ENCODE results near the gene KLF16.

The KLF16 gene

DNA sequence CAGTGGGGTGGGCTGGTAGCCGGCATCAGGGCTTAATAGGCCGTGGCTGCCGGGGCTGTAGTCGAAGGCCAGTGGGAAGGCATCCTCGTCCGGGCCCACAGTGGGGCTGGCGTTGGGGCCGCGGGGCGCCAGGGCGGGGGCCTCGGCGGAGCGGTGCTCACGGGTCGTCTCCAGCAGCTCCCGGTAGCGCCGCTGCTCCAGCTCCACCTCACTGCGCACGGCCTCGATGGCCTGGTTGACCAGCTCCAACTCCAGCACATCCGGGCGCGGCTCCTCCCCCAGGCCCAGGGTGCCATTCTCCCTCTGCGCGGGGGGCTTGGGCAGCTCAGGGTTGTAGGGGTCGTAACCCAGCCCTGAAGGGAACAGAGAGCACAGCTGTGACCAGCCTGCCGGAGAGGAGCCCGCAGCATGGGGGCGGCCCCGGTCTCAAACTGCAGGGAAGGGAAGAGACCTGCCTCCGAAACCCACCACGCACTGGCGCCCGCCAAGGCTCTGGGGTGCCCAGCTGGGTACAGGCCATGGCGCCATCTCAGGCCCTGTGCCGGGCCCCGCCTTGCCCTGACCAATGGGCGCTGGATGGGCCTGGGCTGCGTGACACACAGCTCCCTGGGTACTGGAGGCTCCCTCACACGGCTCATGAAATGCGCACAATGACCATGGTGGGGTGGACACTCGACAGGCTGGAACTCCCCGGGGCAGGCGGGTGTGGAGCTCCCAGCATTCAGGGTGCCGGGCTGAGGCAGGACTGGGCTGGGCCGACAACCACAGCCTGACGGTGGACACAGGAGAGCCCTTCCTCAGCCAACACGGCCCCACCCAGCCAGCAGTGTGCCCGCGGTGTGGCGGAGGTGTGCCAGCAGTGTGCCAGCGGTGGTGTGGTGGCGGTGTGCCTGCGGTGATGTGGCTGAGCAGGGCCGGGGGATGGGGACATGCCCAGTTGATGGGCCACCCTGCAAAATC lies 34.8 kb downstream of the KLF16 start:
- Histone ChIP-seq H3K27me3 (ENCODE audit: insufficient read depth, low read depth, severe bottlenecking) (no peaks in the 10 kb centered on the region), H3K36me3 (peaks cover 41% of the 10 kb centered on the region), H3K27ac (no peak overlapping the region), H3K9me3 (ENCODE audit: severe bottlenecking) (no peaks in the 10 kb centered on the region), H3K4me3 (ENCODE audit: low read depth, low read length) (no peak overlapping the region)
- TF ChIP-seq, protein P1, sequence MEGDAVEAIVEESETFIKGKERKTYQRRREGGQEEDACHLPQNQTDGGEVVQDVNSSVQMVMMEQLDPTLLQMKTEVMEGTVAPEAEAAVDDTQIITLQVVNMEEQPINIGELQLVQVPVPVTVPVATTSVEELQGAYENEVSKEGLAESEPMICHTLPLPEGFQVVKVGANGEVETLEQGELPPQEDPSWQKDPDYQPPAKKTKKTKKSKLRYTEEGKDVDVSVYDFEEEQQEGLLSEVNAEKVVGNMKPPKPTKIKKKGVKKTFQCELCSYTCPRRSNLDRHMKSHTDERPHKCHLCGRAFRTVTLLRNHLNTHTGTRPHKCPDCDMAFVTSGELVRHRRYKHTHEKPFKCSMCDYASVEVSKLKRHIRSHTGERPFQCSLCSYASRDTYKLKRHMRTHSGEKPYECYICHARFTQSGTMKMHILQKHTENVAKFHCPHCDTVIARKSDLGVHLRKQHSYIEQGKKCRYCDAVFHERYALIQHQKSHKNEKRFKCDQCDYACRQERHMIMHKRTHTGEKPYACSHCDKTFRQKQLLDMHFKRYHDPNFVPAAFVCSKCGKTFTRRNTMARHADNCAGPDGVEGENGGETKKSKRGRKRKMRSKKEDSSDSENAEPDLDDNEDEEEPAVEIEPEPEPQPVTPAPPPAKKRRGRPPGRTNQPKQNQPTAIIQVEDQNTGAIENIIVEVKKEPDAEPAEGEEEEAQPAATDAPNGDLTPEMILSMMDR (IDR thresholded peaks at IDR 0.05; ENCODE audit: low read depth, low read length), result no peak
- no peak for DNase-seq

DNA sequence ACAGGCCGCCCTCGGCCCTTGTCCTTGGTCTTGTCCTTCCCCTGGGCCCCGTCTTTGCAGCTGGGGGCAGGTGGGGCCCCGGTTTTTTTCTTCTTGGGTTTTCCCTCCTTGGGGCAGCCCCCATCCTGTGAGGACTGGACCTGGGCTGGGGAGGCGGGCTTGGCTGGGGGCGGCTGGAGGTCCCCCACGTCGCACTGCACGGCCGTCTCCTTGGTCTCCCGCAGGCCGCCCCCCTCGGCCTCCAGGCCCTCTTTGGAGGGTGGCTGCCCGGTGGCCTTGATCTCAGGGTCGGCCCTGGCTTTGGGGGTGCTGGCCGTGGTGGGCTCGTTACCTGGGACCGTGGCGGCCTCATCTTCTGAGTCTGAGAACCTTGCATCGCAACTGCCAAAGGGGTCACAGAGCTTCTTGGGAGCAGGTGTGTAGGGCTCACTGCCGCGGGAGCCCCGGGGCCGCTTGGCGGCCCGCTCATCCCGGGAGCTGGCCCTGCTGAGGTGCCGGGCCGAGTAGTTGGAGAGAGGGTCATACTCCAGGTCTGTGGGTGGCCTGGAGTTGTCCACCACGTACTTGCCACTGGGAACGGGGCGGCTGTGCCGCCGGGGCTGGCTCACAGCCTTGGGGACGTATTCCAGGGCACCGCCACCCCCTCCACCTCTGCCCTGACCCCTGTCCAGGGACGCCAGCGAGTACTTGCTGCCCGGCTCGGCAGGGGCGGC lies 35.7 kb downstream of the KLF16 start:
- TF ChIP-seq, protein P1 (IDR thresholded peaks at IDR 0.05; ENCODE audit: low read depth, low read length), result no peak
- no peak overlapping the region for H3K4me3 ChIP-seq (ENCODE audit: low read depth, low read length)
- DNase-seq, result no peak
- H3K27me3 ChIP-seq (ENCODE audit: insufficient read depth, low read depth, severe bottlenecking), result no peaks in the 10 kb centered on the region
- no peak overlapping the region for H3K27ac ChIP-seq
- no peaks in the 10 kb centered on the region for H3K9me3 ChIP-seq (ENCODE audit: severe bottlenecking)
- peaks cover 49% of the 10 kb centered on the region for H3K36me3 ChIP-seq

DNA sequence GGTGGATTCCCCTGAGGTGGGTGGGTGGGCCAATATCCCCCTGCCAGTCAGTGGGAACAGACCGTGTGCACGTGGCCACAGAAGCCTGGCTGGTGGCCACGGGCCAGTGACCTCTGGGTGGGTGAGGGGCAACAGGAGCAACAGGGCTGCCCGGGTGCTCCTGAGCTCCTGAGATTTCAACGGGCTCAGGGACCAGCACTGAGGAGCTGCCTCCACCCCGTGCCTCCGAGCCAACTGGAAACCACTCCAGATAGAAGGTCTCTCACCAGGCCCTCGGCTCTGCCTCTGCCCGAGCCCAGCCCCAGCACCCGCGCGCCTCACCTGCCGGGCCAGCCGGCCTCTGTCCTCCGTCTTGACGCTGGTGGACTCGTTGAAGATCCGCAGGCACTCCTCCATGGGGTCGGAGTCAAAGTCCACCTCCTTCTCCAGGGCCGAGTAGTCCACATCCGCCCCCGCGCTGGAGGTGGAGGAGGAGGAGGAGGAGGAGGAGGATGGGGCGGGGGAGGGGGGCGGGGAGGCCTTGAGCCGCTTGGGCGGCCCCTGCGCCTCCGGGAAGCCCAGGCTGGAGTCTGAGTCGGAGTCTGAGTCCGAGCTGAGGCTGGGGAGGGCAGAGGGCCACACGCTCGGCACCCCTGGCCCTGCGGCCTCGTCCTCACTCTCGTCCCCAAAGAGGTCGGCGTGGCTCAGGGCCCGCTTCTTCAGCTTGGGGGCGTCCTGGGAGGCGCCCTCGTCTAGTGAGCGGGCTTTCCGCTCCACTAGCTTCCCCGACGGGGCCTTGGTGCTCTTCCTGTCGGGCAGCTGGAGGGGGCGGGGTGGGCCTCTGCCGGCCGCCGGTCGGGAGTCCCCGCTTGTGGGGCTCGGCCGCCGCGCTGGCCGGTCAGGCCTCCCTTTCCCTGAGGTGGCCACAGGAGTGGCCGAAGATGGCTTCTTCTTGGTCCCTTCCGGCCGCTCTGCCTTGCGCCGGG lies 36.5 kb downstream of the KLF16 start:
- H3K27me3 ChIP-seq (ENCODE audit: insufficient read depth, low read depth, severe bottlenecking), result no peaks in the 10 kb centered on the region
- peaks cover 58% of the 10 kb centered on the region for H3K36me3 ChIP-seq
- no peak for DNase-seq
- H3K9me3 ChIP-seq (ENCODE audit: severe bottlenecking), result no peaks in the 10 kb centered on the region
- TF ChIP-seq, protein P1 (IDR thresholded peaks at IDR 0.05; ENCODE audit: low read depth, low read length), result no peak
- no peak overlapping the region for H3K27ac ChIP-seq
- H3K4me3 ChIP-seq (ENCODE audit: low read depth, low read length), result no peak overlapping the region

DNA sequence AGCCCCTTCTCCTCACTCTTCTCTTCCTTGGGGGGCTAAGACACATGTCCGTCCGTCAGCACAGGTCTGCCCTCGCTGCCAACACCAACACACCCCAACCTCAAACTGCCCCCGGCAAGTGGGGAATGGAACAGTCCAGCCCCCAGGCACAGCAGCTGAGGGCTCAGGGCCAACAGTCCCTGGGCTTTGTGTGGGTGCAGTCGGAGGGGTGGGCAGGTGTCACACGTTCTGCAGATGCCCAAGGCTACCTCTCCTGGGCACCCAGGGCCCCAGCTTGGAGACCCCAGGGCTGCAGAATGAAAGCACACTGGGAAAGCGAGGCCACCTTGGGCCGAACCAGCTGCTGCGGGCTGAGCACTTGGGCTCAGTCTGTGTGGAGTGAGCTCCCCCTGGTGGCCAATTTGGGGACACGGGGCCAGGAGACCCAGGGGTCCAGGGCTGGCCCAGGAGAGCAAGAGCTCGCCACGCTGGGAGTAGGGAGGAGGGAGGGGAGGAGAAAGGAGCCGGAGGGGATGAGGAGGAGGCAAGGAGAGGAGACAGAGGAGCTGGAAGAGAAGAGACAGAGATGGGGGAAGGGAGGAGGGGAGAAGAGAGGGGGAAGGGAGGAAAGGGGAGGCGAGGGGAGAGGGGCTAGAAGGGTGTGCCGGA lies 37.3 kb downstream of the KLF16 start:
- DNase-seq, result peak; percentile 86
- no peaks in the 10 kb centered on the region for H3K27me3 ChIP-seq (ENCODE audit: insufficient read depth, low read depth, severe bottlenecking)
- TF ChIP-seq, protein P1 (IDR thresholded peaks at IDR 0.05; ENCODE audit: low read depth, low read length), result peak; percentile 94
- H3K9me3 ChIP-seq (ENCODE audit: severe bottlenecking), result no peaks in the 10 kb centered on the region
- peaks cover 61% of the 10 kb centered on the region for H3K36me3 ChIP-seq
- H3K4me3 ChIP-seq (ENCODE audit: low read depth, low read length), result no peak overlapping the region
- H3K27ac ChIP-seq, result no peak overlapping the region; the same call in 1 of the 2 replicates

DNA sequence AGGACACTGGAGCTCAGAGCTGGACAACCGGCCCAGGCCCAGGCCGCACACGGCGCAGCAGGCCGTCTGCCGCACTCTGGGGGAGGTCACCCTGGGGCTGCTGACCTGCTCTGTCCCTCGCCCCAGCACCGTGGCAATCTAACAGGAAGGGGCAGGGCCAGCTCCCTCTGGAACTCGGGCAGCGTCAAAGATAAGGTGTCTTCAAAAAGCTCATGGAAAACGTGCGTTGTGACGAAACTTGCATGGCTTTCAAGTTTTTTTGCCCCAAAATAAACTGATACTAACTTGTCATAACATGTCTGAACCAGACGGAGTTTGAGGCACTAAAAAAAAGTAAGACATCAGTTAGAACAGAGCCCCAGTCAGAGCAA lies 39.1 kb downstream of the KLF16 start:
- no peak for DNase-seq
- TF ChIP-seq, protein P1 (IDR thresholded peaks at IDR 0.05; ENCODE audit: low read depth, low read length), result no peak
- H3K36me3 ChIP-seq, result peaks cover 61% of the 10 kb centered on the region
- H3K9me3 ChIP-seq (ENCODE audit: severe bottlenecking), result no peaks in the 10 kb centered on the region
- no peaks in the 10 kb centered on the region for H3K27me3 ChIP-seq (ENCODE audit: insufficient read depth, low read depth, severe bottlenecking)
- no peak overlapping the region for H3K4me3 ChIP-seq (ENCODE audit: low read depth, low read length)
- peak overlapping the region; percentile 23 for H3K27ac ChIP-seq

All from WERI-Rb-1 (cell line).